HG03457 (cell line): ENCODE data around the gene RPLP2.

ENCODE experiments used
- ATAC-seq: cut with Tn5 transposase; IDR thresholded peaks from one replicate; pipeline ENCODE4 v1.9.1; 2021; ENCODE audit warnings: moderate number of reproducible peaks; ENCODE audit not compliant: unreplicated experiment

The RPLP2 gene

DNA sequence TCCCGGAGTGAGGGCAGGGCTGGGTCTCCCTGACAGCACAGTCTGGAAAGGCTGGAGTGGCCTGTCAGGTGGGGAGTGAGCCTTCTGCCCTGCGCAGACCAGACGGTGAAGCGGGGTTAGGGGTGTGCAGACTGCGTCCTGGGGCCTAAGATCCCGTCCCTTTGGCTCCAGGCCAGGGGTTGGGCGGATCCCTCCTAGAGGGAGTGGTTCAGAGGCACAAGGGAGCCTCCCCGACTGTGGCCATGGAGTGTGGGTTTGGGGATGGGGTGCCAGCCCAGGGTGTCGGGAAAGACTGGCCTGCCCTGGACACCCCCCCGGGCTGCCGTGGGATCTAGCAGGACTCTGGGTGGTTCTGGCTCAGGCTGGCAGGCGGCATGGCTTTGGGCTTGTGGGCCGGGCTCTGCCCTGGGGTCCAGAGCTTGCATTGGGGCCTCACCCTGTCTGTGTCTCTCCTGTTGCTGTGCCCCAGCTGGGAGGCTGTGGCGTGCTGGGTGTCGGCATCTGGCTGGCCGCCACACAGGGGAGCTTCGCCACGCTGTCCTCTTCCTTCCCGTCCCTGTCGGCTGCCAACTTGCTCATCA is 52.4 kb downstream of the RPLP2 start:
- ATAC-seq = no peak
